IMR-90 (cell line): ENCODE measurements around the gene OPA3. TPM values are rescaled to one million over a fixed set of nuclear protein-coding genes. Genes with fewer than 3 reads are reported as not detected.
A peak's percentile ranks its signal among the peaks of the same experiment; 100 is the strongest.

ENCODE experiments used
- ATAC-seq: fragments of 200-7000 bp; cut with Tn5 transposase; 2 replicates; pipeline ENCODE4 v1.9.1; 2020; ENCODE audit warnings: low read depth, mild to moderate bottlenecking, moderate library complexity
- BruUV-seq: library from RNA; stranded (reverse); fragments of 400-500 nt; replicated peaks from 2 replicates; lab custom pipeline; 2021; lab: Mats Ljungman, UMichigan
- CTCF ChIA-PET: fragments of 300-600 bp; formaldehyde crosslinking; extraction: SDS; loops from one replicate; lab custom pipeline; 2021; ENCODE audit warnings: antibody characterized with exemption; lab: Yijun Ruan, JAX
- POLR2A ChIA-PET: fragments of 300-600 bp; sonication (Branson Sonifier 250); formaldehyde crosslinking; loops from one replicate; lab custom pipeline; 2022; ENCODE audit warnings: antibody characterized with exemption; ENCODE audit not compliant: unreplicated experiment; lab: Charles Lee
- DNase-seq: peaks from one replicate; pipeline ENCODE4 v3.0.0; 2013
- H2AFZ ChIP-seq: replicated peaks from 2 replicates; pipeline ENCODE3; 2013; ENCODE audit warnings: low read length, mild to moderate bottlenecking; ENCODE audit not compliant: poor library complexity
- H2AK5ac ChIP-seq: 2 replicates; pipeline ENCODE4 v1.6.1; 2013; ENCODE audit warnings: low read depth, low read length, inconsistent platforms
- H2AK9ac ChIP-seq: replicated peaks from 2 replicates; pipeline ENCODE3; 2013; ENCODE audit warnings: mild to moderate bottlenecking, low read depth, low read length, moderate library complexity; ENCODE audit not compliant: poor library complexity
- H2BK120ac ChIP-seq: 2 replicates; pipeline ENCODE4 v1.6.1; 2013; ENCODE audit warnings: low read depth, low read length, inconsistent platforms
- H2BK15ac ChIP-seq: 3 replicates; pipeline ENCODE4 v1.6.1; 2013; ENCODE audit warnings: low read depth, low read length, inconsistent platforms
- H2BK20ac ChIP-seq: 2 replicates; pipeline ENCODE4 v1.6.1; 2013; ENCODE audit warnings: low read depth, mild to moderate bottlenecking, inconsistent platforms, low read length, moderate library complexity
- H2BK5ac ChIP-seq: 2 replicates; pipeline ENCODE4 v1.6.1; 2013; ENCODE audit warnings: mild to moderate bottlenecking, low read depth, low read length, inconsistent platforms; ENCODE audit not compliant: poor library complexity, severe bottlenecking
- H3K14ac ChIP-seq: replicated peaks from 2 replicates; pipeline ENCODE4 v1.6.1; 2013; ENCODE audit warnings: low read depth, low read length, inconsistent platforms
- H3K18ac ChIP-seq: 2 replicates; pipeline ENCODE4 v1.6.1; 2013; ENCODE audit warnings: low read depth, low read length, control low read depth
- H3K23ac ChIP-seq: 2 replicates; pipeline ENCODE4 v1.6.1; 2013; ENCODE audit warnings: low read depth, low read length, inconsistent platforms
- H3K27ac ChIP-seq: 2 replicates; pipeline ENCODE4 v1.5.1; 2013; ENCODE audit warnings: mild to moderate bottlenecking, control low read depth, low read length; ENCODE audit not compliant: insufficient read depth
- H3K27me3 ChIP-seq: 2 replicates; pipeline ENCODE4 v1.6.1; 2013; ENCODE audit warnings: low read length; ENCODE audit not compliant: control insufficient read depth, insufficient read depth
- H3K36me3 ChIP-seq: 2 replicates; pipeline ENCODE4 v1.6.1; 2013; ENCODE audit warnings: low read length, mixed read lengths; ENCODE audit not compliant: control insufficient read depth, insufficient read depth
- H3K4ac ChIP-seq: 2 replicates; pipeline ENCODE4 v1.6.1; 2013; ENCODE audit warnings: low read depth, low read length, inconsistent platforms
- H3K4me1 ChIP-seq: 2 replicates; pipeline ENCODE4 v1.6.1; 2013; ENCODE audit warnings: low read length, mixed read lengths; ENCODE audit not compliant: control insufficient read depth, insufficient read depth
- H3K4me2 ChIP-seq: 2 replicates; pipeline ENCODE4 v1.6.1; 2013; ENCODE audit warnings: low read depth, mild to moderate bottlenecking, control low read depth, low read length, moderate library complexity
- H3K4me3 ChIP-seq: 2 replicates; pipeline ENCODE4 v1.5.1; 2013; ENCODE audit warnings: low read depth, mild to moderate bottlenecking, control low read depth, low read length, moderate library complexity; ENCODE audit not compliant: insufficient read depth
- H3K56ac ChIP-seq: 2 replicates; pipeline ENCODE4 v1.6.1; 2013; ENCODE audit warnings: low read length, inconsistent platforms; ENCODE audit not compliant: insufficient read depth; ENCODE audit errors: extremely low read depth
- H3K79me1 ChIP-seq, 2 experiments: 2 replicates each; pipeline ENCODE4 v1.6.1; 2013; ENCODE audit warnings: low read length in 2 of 2, inconsistent platforms in 1 of 2, low read depth in 1 of 2
- H3K9ac ChIP-seq: 2 replicates; pipeline ENCODE4 v1.6.1; 2013; ENCODE audit warnings: low read depth, low read length, control low read depth
- H3K9me1 ChIP-seq: 2 replicates; pipeline ENCODE4 v1.6.1; 2013; ENCODE audit warnings: low read length, inconsistent platforms; ENCODE audit not compliant: insufficient read depth
- H3K9me3 ChIP-seq: 2 replicates; pipeline ENCODE4 v1.6.1; 2013; ENCODE audit warnings: low read length; ENCODE audit not compliant: control insufficient read depth, insufficient read depth
- H4K20me1 ChIP-seq: 2 replicates; pipeline ENCODE4 v1.6.1; 2013; ENCODE audit warnings: low read length, inconsistent platforms; ENCODE audit not compliant: insufficient read depth
- H4K5ac ChIP-seq: 2 replicates; pipeline ENCODE4 v1.6.1; 2013; ENCODE audit warnings: mild to moderate bottlenecking, low read depth, low read length, control low read depth
- H4K8ac ChIP-seq, 2 experiments: 2 replicates each; pipeline ENCODE4 v1.6.1; 2013; ENCODE audit warnings: low read depth in 2 of 2, low read length in 2 of 2, control low read depth in 1 of 2, inconsistent platforms in 1 of 2
- H4K91ac ChIP-seq: 2 replicates; pipeline ENCODE4 v1.6.1; 2013; ENCODE audit warnings: low read depth, low read length, inconsistent platforms; ENCODE audit not compliant: insufficient read depth
- BHLHE40 ChIP-seq: fragments of 150-350 bp; IDR thresholded peaks from 2 replicates; pipeline ENCODE4 v1.6.1; 2016; ENCODE audit warnings: mild to moderate bottlenecking, low read depth, low read length
- CEBPB ChIP-seq: IDR thresholded peaks from 2 replicates; pipeline ENCODE4 v1.6.1; 2012; ENCODE audit warnings: low read depth, low read length, improper control_type of control experiment
- CHD1 ChIP-seq: IDR thresholded peaks from 2 replicates; pipeline ENCODE4 v1.6.1; 2012; ENCODE audit warnings: low read depth, low read length, improper control_type of control experiment
- FOS ChIP-seq: fragments of 150-350 bp; IDR thresholded peaks from 2 replicates; pipeline ENCODE4 v1.6.1; 2016; ENCODE audit warnings: low read depth, low read length
- MAFK ChIP-seq: IDR thresholded peaks from 2 replicates; pipeline ENCODE4 v1.6.1; 2012; ENCODE audit warnings: low read depth, low read length, improper control_type of control experiment
- MAZ ChIP-seq: IDR thresholded peaks from 2 replicates; pipeline ENCODE4 v1.6.1; 2012; ENCODE audit warnings: low read depth, mild to moderate bottlenecking, low read length, improper control_type of control experiment, moderate library complexity, borderline replicate concordance
- MXI1 ChIP-seq: IDR thresholded peaks from 2 replicates; pipeline ENCODE4 v1.6.1; 2012; ENCODE audit warnings: low read depth, mild to moderate bottlenecking, low read length, moderate library complexity, borderline replicate concordance
- NFE2L2 ChIP-seq: fragments of 150-350 bp; IDR thresholded peaks from 2 replicates; pipeline ENCODE4 v1.6.1; 2016; ENCODE audit warnings: low read depth, mild to moderate bottlenecking, low read length
- POLR2A ChIP-seq: IDR thresholded peaks from 2 replicates; pipeline ENCODE4 v1.6.1; 2012; ENCODE audit warnings: mild to moderate bottlenecking, low read depth, low read length
- RAD21 ChIP-seq: IDR thresholded peaks from 2 replicates; pipeline ENCODE4 v1.6.1; 2012; ENCODE audit warnings: low read length, improper control_type of control experiment
- RCOR1 ChIP-seq: IDR thresholded peaks from 2 replicates; pipeline ENCODE4 v1.6.1; 2012; ENCODE audit warnings: mild to moderate bottlenecking, low read length, improper control_type of control experiment; ENCODE audit not compliant: insufficient replicate concordance
- RFX5 ChIP-seq: IDR thresholded peaks from 2 replicates; pipeline ENCODE4 v1.8.0; 2012; ENCODE audit warnings: low read depth, mild to moderate bottlenecking, low read length, moderate library complexity
- SMC3 ChIP-seq: fragments of 150-350 bp; IDR thresholded peaks from 2 replicates; pipeline ENCODE4 v1.6.1; 2016; ENCODE audit warnings: low read depth, mild to moderate bottlenecking, antibody characterized with exemption, low read length, moderate library complexity
- WGBS, 2 experiments: methylation state at CpG; one replicate each; pipeline versions ENCODE4 v1.1.5 to v1.1.7; 2013; ENCODE audit warnings: missing lambda C conversion rate in 2 of 2; ENCODE audit not compliant: insufficient read length in 1 of 2; ENCODE audit errors: extremely low coverage in 2 of 2; 5-methylcytosine and 5-hydroxymethylcytosine counted together
- dilution Hi-C: fragments of 300-500 bp; cut with HindIII; formaldehyde crosslinking; loops from one replicate; pipeline ENCODE4 v1.14.3; 2018; ENCODE audit warnings: low sequenced_read_pairs; ENCODE audit not compliant: unreplicated experiment
- in situ Hi-C: fragments of 300-500 bp; cut with MboI; formaldehyde crosslinking; loops from 3 replicates; pipeline ENCODE4 v1.14.3; 2019; ENCODE audit warnings: low sequenced_read_pairs, inconsistent platforms, mixed read lengths
- intact Hi-C: fragments of 100-400 bp; cut with micrococcal nuclease; formaldehyde crosslinking; loops from 2 replicates; pipeline ENCODE4 v1.10.0; 2022
- polyA plus RNA-seq, 3 experiments: library from polyadenylated mRNA; depleted of rRNA; stranded (reverse); fragments of >200 nt; gene quantifications; 2 replicates each; pipeline ENCODE4 v1.2.3, GENCODE V29; 2012; ENCODE audit warnings: low replicate concordance in 1 of 3
- total RNA-seq: library from RNA; depleted of rRNA; stranded (reverse); fragments of >200 nt; gene quantifications from 2 replicates; pipeline ENCODE4 v1.2.3, GENCODE V29; 2012
- TF ChIP-seq, protein P1 (sequence below): conservative IDR thresholded peaks from 2 replicates; pipeline ENCODE4 v1.5.1; 2012; ENCODE audit warnings: mild to moderate bottlenecking, low read depth, low read length, improper control_type of control experiment
- TF ChIP-seq, protein P2 (sequence below): fragments of 150-350 bp; IDR thresholded peaks from 2 replicates; pipeline ENCODE4 v1.6.1; 2017; ENCODE audit warnings: mild to moderate bottlenecking, antibody characterized with exemption, low read length, low read depth

Gene OPA3
- total and polyA plus RNA-seq, 2 of the 4 experiments (the other 2 are of a cell fraction) = 5.2 to 9.6 TPM

DNA sequence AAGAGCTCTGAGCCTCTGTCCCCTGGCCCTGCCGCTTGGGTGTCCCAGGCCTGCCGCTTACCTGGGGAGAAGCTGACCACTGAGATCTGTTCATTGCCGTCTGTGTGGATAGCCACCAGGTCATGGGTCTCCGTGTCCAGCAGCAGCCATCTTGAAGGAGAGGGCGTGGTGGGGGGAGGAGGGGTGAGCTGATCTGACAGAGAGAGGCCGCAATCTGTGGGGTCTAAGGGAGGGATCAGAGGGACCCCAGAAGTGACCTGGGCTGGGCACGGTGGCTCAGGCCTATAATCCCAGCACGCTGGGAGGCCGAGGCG, 32.1 kb upstream of the OPA3 start:
- Histone ChIP-seq H3K36me3 (peaks cover 50% of the 10 kb centered on the region), H2AFZ (no peak overlapping the region)
- dilution Hi-C loops = no loop called here

More for the DNA sequence above, 32.1 kb upstream of the OPA3 start:
- ChIA-PET CTCF (no interaction called here), POLR2A (no interaction called here)
- Histone ChIP-seq H2AK5ac (peak overlapping the region; percentile 54; the same call in 1 of the 2 replicates), H3K9me1 (peaks cover 9% of the 10 kb centered on the region; the same call in 1 of the 2 replicates), H3K4me2 (no peak overlapping the region), H3K9me3 (no peaks in the 10 kb centered on the region), H3K14ac (no peak overlapping the region), H3K27ac (no peak overlapping the region), H4K5ac (no peak overlapping the region), H2BK20ac (no peak overlapping the region), H3K9ac (no peak overlapping the region), H3K4me1 (peaks cover 8% of the 10 kb centered on the region), H4K20me1 (peaks cover 3% of the 10 kb centered on the region), H3K4me3 (no peak overlapping the region), H2BK120ac (no peak overlapping the region), H3K4ac (no peak overlapping the region), H3K56ac (no peak overlapping the region), H3K27me3 (no peaks in the 10 kb centered on the region), H2BK15ac (no peak overlapping the region), H2AK9ac (peak overlapping the region; percentile 76), H4K8ac (no peak overlapping the region), H3K79me1 (peaks cover 0 to 12% of the 10 kb centered on the region in 2 experiments; a peak in 1 of 4 replicates), H2BK5ac (no peak overlapping the region), H4K91ac (peak overlapping the region; percentile 6; the same call in 1 of the 2 replicates), H3K18ac (no peak overlapping the region), H3K23ac (no peak overlapping the region)
- no peak for TF ChIP-seq POLR2A
- no peak for TF ChIP-seq NFE2L2
- no peak for TF ChIP-seq RFX5
- TF ChIP-seq MXI1 = no peak
- TF ChIP-seq BHLHE40 = no peak
- TF ChIP-seq, protein P1, sequence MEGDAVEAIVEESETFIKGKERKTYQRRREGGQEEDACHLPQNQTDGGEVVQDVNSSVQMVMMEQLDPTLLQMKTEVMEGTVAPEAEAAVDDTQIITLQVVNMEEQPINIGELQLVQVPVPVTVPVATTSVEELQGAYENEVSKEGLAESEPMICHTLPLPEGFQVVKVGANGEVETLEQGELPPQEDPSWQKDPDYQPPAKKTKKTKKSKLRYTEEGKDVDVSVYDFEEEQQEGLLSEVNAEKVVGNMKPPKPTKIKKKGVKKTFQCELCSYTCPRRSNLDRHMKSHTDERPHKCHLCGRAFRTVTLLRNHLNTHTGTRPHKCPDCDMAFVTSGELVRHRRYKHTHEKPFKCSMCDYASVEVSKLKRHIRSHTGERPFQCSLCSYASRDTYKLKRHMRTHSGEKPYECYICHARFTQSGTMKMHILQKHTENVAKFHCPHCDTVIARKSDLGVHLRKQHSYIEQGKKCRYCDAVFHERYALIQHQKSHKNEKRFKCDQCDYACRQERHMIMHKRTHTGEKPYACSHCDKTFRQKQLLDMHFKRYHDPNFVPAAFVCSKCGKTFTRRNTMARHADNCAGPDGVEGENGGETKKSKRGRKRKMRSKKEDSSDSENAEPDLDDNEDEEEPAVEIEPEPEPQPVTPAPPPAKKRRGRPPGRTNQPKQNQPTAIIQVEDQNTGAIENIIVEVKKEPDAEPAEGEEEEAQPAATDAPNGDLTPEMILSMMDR = no peak
- TF ChIP-seq, protein P2, sequence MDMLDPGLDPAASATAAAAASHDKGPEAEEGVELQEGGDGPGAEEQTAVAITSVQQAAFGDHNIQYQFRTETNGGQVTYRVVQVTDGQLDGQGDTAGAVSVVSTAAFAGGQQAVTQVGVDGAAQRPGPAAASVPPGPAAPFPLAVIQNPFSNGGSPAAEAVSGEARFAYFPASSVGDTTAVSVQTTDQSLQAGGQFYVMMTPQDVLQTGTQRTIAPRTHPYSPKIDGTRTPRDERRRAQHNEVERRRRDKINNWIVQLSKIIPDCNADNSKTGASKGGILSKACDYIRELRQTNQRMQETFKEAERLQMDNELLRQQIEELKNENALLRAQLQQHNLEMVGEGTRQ = no peak
- TF ChIP-seq MAZ = no peak
- no peak for TF ChIP-seq RCOR1
- no peak for TF ChIP-seq SMC3
- TF ChIP-seq FOS = no peak
- no peak for TF ChIP-seq MAFK
- TF ChIP-seq RAD21 = no peak
- no peak for TF ChIP-seq CEBPB
- no peak for TF ChIP-seq CHD1
- 47% methylated on average over 3 of the region's 10 CpGs; no CpG with 5 or more reads in 1 of the 2 experiments for WGBS, 2 experiments
- in situ Hi-C loops (no loop called here), intact Hi-C loops (no loop called here)
- no peak for DNase-seq
- ATAC-seq = no peak
- no TSS peak for BruUV-seq
